BE2C (cell line): ENCODE measurements around the gene CFDP1.

Experiments
- DNase-seq: peaks from one replicate; pipeline ENCODE4 v3.0.0-alpha.2; 2020
- H3K27me3 ChIP-seq: fragments of 250-450 bp; sonication (Bioruptor Pico); 2 replicates; pipeline ENCODE4 v1.5.1; 2020; ENCODE audit warnings: mild to moderate bottlenecking
- H3K36me3 ChIP-seq: fragments of 250-450 bp; sonication (Bioruptor Pico); 2 replicates; pipeline ENCODE4 v1.5.1; 2020; ENCODE audit warnings: mild to moderate bottlenecking
- H3K4me1 ChIP-seq: fragments of 250-450 bp; sonication (Bioruptor Pico); 2 replicates; pipeline ENCODE4 v1.5.1; 2020
- H3K4me3 ChIP-seq: 2 replicates; pipeline ENCODE4 v1.5.1; 2011; ENCODE audit warnings: low read depth, low read length
- H3K9me3 ChIP-seq: fragments of 250-450 bp; sonication (Bioruptor Pico); 2 replicates; pipeline ENCODE4 v1.5.1; 2020
- CTCF ChIP-seq: IDR thresholded peaks from 2 replicates; pipeline ENCODE4 v1.5.1; 2012; ENCODE audit warnings: mild to moderate bottlenecking, low read depth, low read length

The CFDP1 gene

GRCh38 chr16:75329943-75330342, 103.4 kb downstream of the CFDP1 start:
- H3K9me3 ChIP-seq: no peaks in the 10 kb centered on the region
- no peak for TF ChIP-seq CTCF
- no peak for DNase-seq
- H3K36me3 ChIP-seq: peaks cover 5% of the 10 kb centered on the region
- no peak overlapping the region for H3K4me3 ChIP-seq
- no peaks in the 10 kb centered on the region for H3K27me3 ChIP-seq
- H3K4me1 ChIP-seq: no peaks in the 10 kb centered on the region; the same call in 1 of the 2 replicates

GRCh38 chr16:75326333-75326732, 107.0 kb downstream of the CFDP1 start:
- TF ChIP-seq CTCF: no peak
- no peaks in the 10 kb centered on the region for H3K27me3 ChIP-seq
- H3K9me3 ChIP-seq: no peaks in the 10 kb centered on the region
- no peak for DNase-seq
- no peaks in the 10 kb centered on the region; the same call in 1 of the 2 replicates for H3K36me3 ChIP-seq
- no peaks in the 10 kb centered on the region; the same call in 1 of the 2 replicates for H3K4me1 ChIP-seq
- H3K4me3 ChIP-seq: no peak overlapping the region

GRCh38 chr16:75323933-75324332, 109.4 kb downstream of the CFDP1 start:
- Histone ChIP-seq H3K4me1 (no peaks in the 10 kb centered on the region), H3K36me3 (no peaks in the 10 kb centered on the region; the same call in 1 of the 2 replicates)

GRCh38 chr16:75323198-75323597, 110.1 kb downstream of the CFDP1 start:
- no peaks in the 10 kb centered on the region for H3K4me1 ChIP-seq
- no peak overlapping the region for H3K4me3 ChIP-seq
- H3K36me3 ChIP-seq: no peaks in the 10 kb centered on the region; the same call in 1 of the 2 replicates
- no peak for TF ChIP-seq CTCF
- DNase-seq: no peak
- H3K9me3 ChIP-seq: no peaks in the 10 kb centered on the region
- no peaks in the 10 kb centered on the region for H3K27me3 ChIP-seq

More at GRCh38 chr16:75323933-75324332, 109.4 kb downstream of the CFDP1 start:
- Histone ChIP-seq H3K4me3 (no peak overlapping the region), H3K9me3 (no peaks in the 10 kb centered on the region), H3K27me3 (no peaks in the 10 kb centered on the region)
- TF ChIP-seq CTCF: no peak
- DNase-seq: peak; percentile 36

GRCh38 chr16:75322740-75323139, 110.6 kb downstream of the CFDP1 start:
- no peaks in the 10 kb centered on the region for H3K4me1 ChIP-seq
- TF ChIP-seq CTCF: no peak
- H3K9me3 ChIP-seq: no peaks in the 10 kb centered on the region
- no peak overlapping the region for H3K4me3 ChIP-seq
- H3K36me3 ChIP-seq: no peaks in the 10 kb centered on the region; the same call in 1 of the 2 replicates
- DNase-seq: no peak
- H3K27me3 ChIP-seq: no peaks in the 10 kb centered on the region

- Histone ChIP-seq H3K4me3 (no peak overlapping the region), H3K9me3 (no peaks in the 10 kb centered on the region), H3K36me3 (no peaks in the 10 kb centered on the region), H3K4me1 (no peaks in the 10 kb centered on the region), H3K27me3 (no peaks in the 10 kb centered on the region)
- TF ChIP-seq CTCF: no peak
- DNase-seq: no peak
Observed at GRCh38 chr16:75320435-75320834, 112.9 kb downstream of the CFDP1 start.
